Endothelial cell of umbilical vein (primary cell): ENCODE measurements around the gene LRTM2.

Experiments
- EZH2 ChIP-seq: IDR thresholded peaks from 2 replicates; pipeline ENCODE4 v1.6.1; 2012; ENCODE audit warnings: borderline replicate concordance, low read depth, mild to moderate bottlenecking, moderate library complexity, low read length, inconsistent platforms; ENCODE audit not compliant: severe bottlenecking
- FOS ChIP-seq: IDR thresholded peaks from 2 replicates; pipeline ENCODE4 v1.6.1; 2011; ENCODE audit warnings: mild to moderate bottlenecking, low read length, moderate library complexity, borderline replicate concordance; ENCODE audit not compliant: insufficient read depth
- GATA2 ChIP-seq: IDR thresholded peaks from 2 replicates; pipeline ENCODE4 v1.7.0; 2011; ENCODE audit warnings: low read depth, mild to moderate bottlenecking, moderate library complexity, mixed read lengths, low read length; ENCODE audit not compliant: insufficient read length, insufficient read depth
- JUN ChIP-seq: IDR thresholded peaks from 2 replicates; pipeline ENCODE4 v1.6.1; 2011; ENCODE audit warnings: borderline replicate concordance, low read depth; ENCODE audit not compliant: insufficient read length, insufficient read depth
- MYC ChIP-seq: IDR thresholded peaks from one replicate; pipeline ENCODE4 v1.6.1; 2011; ENCODE audit warnings: mild to moderate bottlenecking, low read depth, low read length
- POLR2A ChIP-seq: IDR thresholded peaks from 2 replicates; pipeline ENCODE4 v1.6.1; 2012; ENCODE audit warnings: low read depth, mild to moderate bottlenecking, control low read depth, low read length
- POLR2AphosphoS5 ChIP-seq: IDR thresholded peaks from 2 replicates; pipeline ENCODE4 v1.6.1; 2012; ENCODE audit warnings: low read depth, mild to moderate bottlenecking, control low read depth, low read length, moderate library complexity; ENCODE audit not compliant: insufficient read depth
- TF ChIP-seq, protein P1 (sequence below), 2 donors: IDR thresholded peaks; 1 replicate in 1 of 2; 2 replicates in 1 of 2; pipeline ENCODE4 v1.5.1; 2011; ENCODE audit warnings: low read length in 2 of 2, mild to moderate bottlenecking in 2 of 2, moderate library complexity in 2 of 2, control low read depth in 1 of 2, inconsistent platforms in 1 of 2, low read depth in 1 of 2; ENCODE audit not compliant: insufficient read depth in 1 of 2; ENCODE audit errors: extremely low read depth in 1 of 2
- TF ChIP-seq, protein P2 (sequence below): IDR thresholded peaks from 2 replicates; pipeline ENCODE4 v1.6.1; 2011; ENCODE audit not compliant: insufficient read depth, insufficient read length

DNA sequence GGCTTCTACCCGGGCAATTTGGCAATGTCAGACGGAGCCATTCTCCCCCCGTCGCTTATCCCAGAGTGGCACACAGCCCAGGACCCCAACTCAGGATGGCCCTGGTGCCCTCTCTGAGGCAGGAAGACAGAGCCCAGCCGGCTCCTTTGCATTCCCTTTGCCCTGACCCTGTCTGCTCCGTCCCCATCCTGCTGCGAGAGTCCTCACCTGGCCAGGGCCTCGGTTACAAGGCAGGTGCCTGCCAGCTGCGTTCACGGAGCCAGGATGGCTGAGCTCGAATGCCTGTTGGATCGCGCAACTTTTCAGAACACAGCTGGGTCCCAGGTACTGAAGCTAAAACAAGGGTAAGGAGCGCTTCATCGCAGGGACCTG, 18.6 kb downstream of the LRTM2 start:
- TF ChIP-seq, protein P1, sequence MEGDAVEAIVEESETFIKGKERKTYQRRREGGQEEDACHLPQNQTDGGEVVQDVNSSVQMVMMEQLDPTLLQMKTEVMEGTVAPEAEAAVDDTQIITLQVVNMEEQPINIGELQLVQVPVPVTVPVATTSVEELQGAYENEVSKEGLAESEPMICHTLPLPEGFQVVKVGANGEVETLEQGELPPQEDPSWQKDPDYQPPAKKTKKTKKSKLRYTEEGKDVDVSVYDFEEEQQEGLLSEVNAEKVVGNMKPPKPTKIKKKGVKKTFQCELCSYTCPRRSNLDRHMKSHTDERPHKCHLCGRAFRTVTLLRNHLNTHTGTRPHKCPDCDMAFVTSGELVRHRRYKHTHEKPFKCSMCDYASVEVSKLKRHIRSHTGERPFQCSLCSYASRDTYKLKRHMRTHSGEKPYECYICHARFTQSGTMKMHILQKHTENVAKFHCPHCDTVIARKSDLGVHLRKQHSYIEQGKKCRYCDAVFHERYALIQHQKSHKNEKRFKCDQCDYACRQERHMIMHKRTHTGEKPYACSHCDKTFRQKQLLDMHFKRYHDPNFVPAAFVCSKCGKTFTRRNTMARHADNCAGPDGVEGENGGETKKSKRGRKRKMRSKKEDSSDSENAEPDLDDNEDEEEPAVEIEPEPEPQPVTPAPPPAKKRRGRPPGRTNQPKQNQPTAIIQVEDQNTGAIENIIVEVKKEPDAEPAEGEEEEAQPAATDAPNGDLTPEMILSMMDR (IDR thresholded peaks at IDR 0.05; ENCODE audit: extremely low read depth in 1 of 2, insufficient read depth in 1 of 2, low read depth in 1 of 2, low read length in 2 of 2), result no peak
- TF ChIP-seq POLR2A (no peak), GATA2 (no peak), FOS (no peak), EZH2 (no peak), POLR2AphosphoS5 (no peak), JUN (no peak), MYC (no peak)
- TF ChIP-seq, protein P2, sequence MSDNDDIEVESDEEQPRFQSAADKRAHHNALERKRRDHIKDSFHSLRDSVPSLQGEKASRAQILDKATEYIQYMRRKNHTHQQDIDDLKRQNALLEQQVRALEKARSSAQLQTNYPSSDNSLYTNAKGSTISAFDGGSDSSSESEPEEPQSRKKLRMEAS, result no peak
